ENCODE results near the gene CCDC88C. TPM values are rescaled to one million over a fixed set of nuclear protein-coding genes. Genes with fewer than 3 reads are reported as not detected.
"Not testable (repeated sequence)": the region's sequence is repeated elsewhere in the genome, so short reads cannot be mapped to it uniquely, and the experiment has no call there.

CCDC88C gene
- total RNA-seq, 1 donor from 2014 or later: 16.4 TPM

- H3K4me3 ChIP-seq (ENCODE audit: low read depth, low read length): no peak overlapping the region
- TF ChIP-seq, protein P1, sequence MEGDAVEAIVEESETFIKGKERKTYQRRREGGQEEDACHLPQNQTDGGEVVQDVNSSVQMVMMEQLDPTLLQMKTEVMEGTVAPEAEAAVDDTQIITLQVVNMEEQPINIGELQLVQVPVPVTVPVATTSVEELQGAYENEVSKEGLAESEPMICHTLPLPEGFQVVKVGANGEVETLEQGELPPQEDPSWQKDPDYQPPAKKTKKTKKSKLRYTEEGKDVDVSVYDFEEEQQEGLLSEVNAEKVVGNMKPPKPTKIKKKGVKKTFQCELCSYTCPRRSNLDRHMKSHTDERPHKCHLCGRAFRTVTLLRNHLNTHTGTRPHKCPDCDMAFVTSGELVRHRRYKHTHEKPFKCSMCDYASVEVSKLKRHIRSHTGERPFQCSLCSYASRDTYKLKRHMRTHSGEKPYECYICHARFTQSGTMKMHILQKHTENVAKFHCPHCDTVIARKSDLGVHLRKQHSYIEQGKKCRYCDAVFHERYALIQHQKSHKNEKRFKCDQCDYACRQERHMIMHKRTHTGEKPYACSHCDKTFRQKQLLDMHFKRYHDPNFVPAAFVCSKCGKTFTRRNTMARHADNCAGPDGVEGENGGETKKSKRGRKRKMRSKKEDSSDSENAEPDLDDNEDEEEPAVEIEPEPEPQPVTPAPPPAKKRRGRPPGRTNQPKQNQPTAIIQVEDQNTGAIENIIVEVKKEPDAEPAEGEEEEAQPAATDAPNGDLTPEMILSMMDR (conservative IDR thresholded peaks at IDR 0.05; ENCODE audit: low read depth, low read length): no peak
- DNase-seq (ENCODE audit: low read depth): no peak
Measured at GRCh38 chr14:91229743-91230200, 187.8 kb downstream of the CCDC88C start.

GRCh38 chr14:91229005-91229382 lies 188.6 kb downstream of the CCDC88C start:
- TF ChIP-seq, protein P1 (conservative IDR thresholded peaks at IDR 0.05; ENCODE audit: low read depth, low read length): no peak
- no peak for DNase-seq (ENCODE audit: low read depth)
- no peak overlapping the region for H3K4me3 ChIP-seq (ENCODE audit: low read depth, low read length)

DNA sequence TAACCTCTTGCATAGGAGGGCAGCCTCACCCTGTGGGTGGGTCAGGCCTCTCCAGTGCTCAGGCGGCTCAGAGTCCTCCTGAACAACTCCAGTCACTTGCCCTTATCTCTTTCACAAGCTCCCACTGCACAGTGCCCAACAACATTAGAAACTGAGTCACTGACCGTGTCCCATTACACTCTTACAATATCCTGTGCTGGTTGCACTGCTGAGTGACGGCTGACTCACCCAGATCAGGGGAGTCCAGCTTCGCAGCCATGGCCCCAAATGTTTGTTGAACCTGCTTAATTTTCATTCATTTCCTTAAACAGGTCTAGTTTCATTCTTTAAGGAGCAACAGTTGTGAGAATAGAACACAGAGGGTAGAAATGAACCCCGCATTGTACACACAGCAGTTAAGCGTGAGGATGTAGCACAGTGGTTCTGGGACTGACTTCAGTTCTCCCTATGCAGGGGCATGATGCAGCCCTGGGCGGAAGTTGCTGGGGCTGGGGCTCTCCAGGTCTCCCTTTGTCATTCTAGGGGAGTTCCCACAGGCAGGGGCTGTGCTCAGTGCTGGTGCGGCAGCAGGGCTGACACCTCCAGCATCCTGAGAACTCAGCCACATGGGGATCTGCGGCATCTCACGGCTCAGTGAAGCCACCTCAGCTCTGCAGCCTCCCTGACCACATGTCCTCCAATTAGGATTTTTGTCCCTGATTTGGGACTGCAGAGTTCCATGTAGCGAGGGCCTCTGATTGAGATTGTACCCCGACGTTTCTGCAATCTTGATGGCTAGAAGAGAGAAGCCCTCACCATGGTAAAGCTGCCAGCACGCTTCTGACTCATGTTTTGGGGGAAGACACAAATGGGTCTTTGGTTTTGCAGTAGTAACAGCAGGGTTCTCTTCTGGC lies 189.3 kb downstream of the CCDC88C start:
- peak; percentile 25 for DNase-seq (ENCODE audit: low read depth)
- TF ChIP-seq, protein P1 (conservative IDR thresholded peaks at IDR 0.05; ENCODE audit: low read depth, low read length): no peak
- H3K4me3 ChIP-seq (ENCODE audit: low read depth, low read length): no peak overlapping the region

DNA sequence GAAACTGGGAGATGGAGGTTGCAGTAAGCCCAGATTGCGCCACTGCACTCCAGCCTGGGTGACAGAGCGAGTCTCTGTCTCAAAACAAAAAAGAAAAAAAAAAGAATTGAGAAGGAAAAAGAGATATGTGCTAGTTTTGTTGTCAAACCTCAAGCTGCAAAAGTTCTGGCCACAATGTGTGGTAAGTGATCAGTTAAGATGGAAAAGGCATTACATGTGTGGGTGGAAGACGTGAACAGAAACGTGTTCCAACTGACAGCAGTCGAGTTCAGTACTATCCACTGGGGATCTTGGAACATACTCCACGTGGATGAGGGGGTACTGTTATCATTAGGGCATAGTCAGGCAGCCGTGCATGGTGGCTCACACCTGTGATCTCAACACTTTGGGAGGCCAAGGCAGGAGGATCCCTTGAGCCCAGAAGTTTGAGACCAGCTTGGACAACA lies 190.4 kb downstream of the CCDC88C start:
- TF ChIP-seq, protein P1 (conservative IDR thresholded peaks at IDR 0.05; ENCODE audit: low read depth, low read length): no peak
- no peak overlapping the region for H3K4me3 ChIP-seq (ENCODE audit: low read depth, low read length)
- DNase-seq (ENCODE audit: low read depth): no peak

DNA sequence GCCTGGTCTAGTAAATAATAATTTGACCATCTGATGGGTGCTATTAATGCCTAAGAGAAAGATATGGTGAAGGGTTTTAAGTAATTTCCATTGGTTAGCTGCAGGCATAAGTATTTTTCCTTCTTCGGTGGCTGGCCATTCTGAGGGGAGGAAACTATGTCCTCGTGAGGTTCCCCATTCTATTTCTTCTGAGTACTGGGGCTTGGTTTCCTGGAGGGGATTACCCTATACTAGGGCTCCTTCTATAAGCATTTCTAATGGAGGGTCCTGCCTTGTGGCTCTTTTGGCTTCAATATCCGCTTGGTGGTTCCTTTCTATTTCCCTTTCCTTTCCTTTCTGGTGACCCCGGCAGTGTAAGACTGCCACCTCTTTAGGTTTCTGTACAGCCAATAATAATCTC lies 191.3 kb downstream of the CCDC88C start:
- not testable (repeated sequence) for DNase-seq (ENCODE audit: low read depth); H3K4me3 ChIP-seq (ENCODE audit: low read depth, low read length)

DNA sequence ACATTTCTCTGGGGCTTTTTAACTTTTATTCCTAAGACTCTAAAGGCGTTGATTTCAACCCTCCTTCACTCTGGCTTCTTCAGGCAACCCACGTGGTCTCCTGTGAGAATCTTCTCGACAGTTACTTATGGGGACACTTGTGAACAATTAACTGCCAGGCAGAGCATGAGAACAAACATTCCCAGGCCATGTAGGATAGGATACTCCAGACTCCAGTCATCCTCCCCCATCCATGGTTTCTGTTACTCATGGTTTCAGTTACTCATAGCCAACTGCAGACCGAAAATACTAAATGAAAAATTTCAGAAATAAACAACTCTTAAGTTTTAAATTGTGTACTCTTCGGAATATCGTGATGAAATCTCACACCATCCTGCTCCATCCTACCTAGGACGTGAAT lies 192.6 kb downstream of the CCDC88C start:
- H3K4me3 ChIP-seq (ENCODE audit: low read depth, low read length): no peak overlapping the region
- TF ChIP-seq, protein P1 (conservative IDR thresholded peaks at IDR 0.05; ENCODE audit: low read depth, low read length): no peak
- no peak for DNase-seq (ENCODE audit: low read depth)

DNA sequence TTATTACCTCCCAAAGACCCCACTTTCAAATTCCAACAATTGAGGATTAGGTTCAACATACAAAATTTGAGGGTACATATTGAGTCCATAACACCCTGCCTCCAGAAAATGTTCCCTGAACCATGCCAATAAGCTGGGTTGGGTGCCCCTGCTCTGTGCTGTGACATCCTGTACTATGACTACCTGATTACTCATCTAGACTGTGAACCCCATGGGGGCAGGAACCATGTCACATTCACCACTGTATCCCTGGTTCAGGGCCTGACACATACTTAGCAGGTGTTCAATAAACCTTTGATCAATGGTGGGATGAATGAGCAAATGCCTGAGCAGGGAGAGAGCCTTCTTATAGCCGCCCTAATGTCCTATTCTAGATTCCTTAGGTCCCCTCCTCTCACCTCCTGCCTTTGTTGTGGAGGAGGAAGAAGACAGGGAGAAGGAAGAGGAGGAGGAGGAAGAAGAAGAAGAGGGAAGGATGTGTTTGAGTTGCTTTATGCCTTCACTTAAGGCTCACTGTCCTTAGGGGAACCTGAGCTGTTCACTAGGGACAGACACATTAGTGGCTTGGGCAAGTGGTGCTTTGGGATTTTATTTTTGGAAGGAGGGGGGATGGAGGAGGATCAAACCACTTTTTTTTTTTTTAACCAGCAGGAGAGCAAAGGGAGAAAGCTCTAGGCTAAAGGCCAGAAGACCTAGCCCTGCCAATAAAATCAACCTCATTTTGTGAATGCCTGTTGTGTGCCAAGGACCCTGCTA lies 194.4 kb downstream of the CCDC88C start:
- H3K4me3 ChIP-seq (ENCODE audit: low read depth, low read length): no peak overlapping the region
- DNase-seq (ENCODE audit: low read depth): no peak
- TF ChIP-seq, protein P1 (conservative IDR thresholded peaks at IDR 0.05; ENCODE audit: low read depth, low read length): no peak
